ENCODE measurements around the gene PRR7.

PRR7 gene

GRCh38 chr5:177500685-177501522 is 54.3 kb downstream of the PRR7 start:
- no peak for TF ChIP-seq Cebpa-rat (IDR thresholded peaks at IDR 0.05)

GRCh38 chr5:177501874-177502678 is 55.5 kb downstream of the PRR7 start:
- H3K27me3 ChIP-seq = peaks cover 0 to 27% (median 0%) of the 10 kb centered on the region in 11 experiments; a peak in 5 of 22 replicates
- no peaks in the 10 kb centered on the region for H3K9me3 ChIP-seq (replicated peaks in 1 of 11)
- no peak for TF ChIP-seq Cebpa-rat (IDR thresholded peaks at IDR 0.05)
- H3K27ac ChIP-seq = peak overlapping the region in 7 of 11 experiments; percentile 26 to 68 (median 45); a peak in 14 of 22 replicates
- H3K9ac ChIP-seq = peak overlapping the region in 9 of 11 experiments; percentile 22 to 65 (median 43); a peak in 15 of 22 replicates
- peaks cover 77 to 95% (median 94%) of the 10 kb centered on the region in 10 experiments for H3K4me1 ChIP-seq
- no peak overlapping the region for H3K4me3 ChIP-seq
- peak overlapping the region; percentile 94 to 100 (median 99) for H3K4me2 ChIP-seq
- peaks cover 42 to 47% (median 44%) of the 10 kb centered on the region in 11 experiments for H3K36me3 ChIP-seq
- H4K20me1 ChIP-seq = peaks cover 56 to 76% (median 68%) of the 10 kb centered on the region in 11 experiments

More at GRCh38 chr5:177500685-177501522, 54.3 kb downstream of the PRR7 start:
- Histone ChIP-seq H3K9ac (peak overlapping the region in 5 of 11 experiments; percentile 43 to 65 (median 55); a peak in 9 of 22 replicates), H3K4me2 (peak overlapping the region; percentile 94 to 100 (median 99)), H3K4me1 (peaks cover 72 to 91% (median 89%) of the 10 kb centered on the region in 10 experiments), H3K4me3 (no peak overlapping the region), H3K27me3 (peaks cover 0 to 27% (median 0%) of the 10 kb centered on the region in 11 experiments; a peak in 5 of 22 replicates), H3K27ac (peak overlapping the region in 4 of 11 experiments; percentile 45 to 68 (median 60); a peak in 5 of 22 replicates), H3K9me3 (replicated peaks in 1 of 11) (no peaks in the 10 kb centered on the region), H3K36me3 (peaks cover 31 to 36% (median 32%) of the 10 kb centered on the region in 11 experiments), H4K20me1 (peaks cover 56 to 71% (median 64%) of the 10 kb centered on the region in 11 experiments)

GRCh38 chr5:177502886-177503285 is 56.3 kb downstream of the PRR7 start:
- H3K9me3 ChIP-seq (replicated peaks in 1 of 11) = no peaks in the 10 kb centered on the region
- H3K27ac ChIP-seq = peak overlapping the region in 7 of 11 experiments; percentile 26 to 68 (median 45); a peak in 13 of 22 replicates
- no peak for TF ChIP-seq Cebpa-rat (IDR thresholded peaks at IDR 0.05)
- peak overlapping the region; percentile 94 to 100 (median 99) for H3K4me2 ChIP-seq
- no peak overlapping the region; a peak in 1 of 20 replicates for H3K4me3 ChIP-seq
- H4K20me1 ChIP-seq = peaks cover 58 to 84% (median 67%) of the 10 kb centered on the region in 11 experiments
- peaks cover 49 to 55% (median 51%) of the 10 kb centered on the region in 11 experiments for H3K36me3 ChIP-seq
- H3K4me1 ChIP-seq = peaks cover 81 to 99% (median 98%) of the 10 kb centered on the region in 10 experiments
- peaks cover 0 to 27% (median 0%) of the 10 kb centered on the region in 11 experiments; a peak in 5 of 22 replicates for H3K27me3 ChIP-seq
- peak overlapping the region in 10 of 11 experiments; percentile 22 to 65 (median 42); a peak in 16 of 22 replicates for H3K9ac ChIP-seq

GRCh38 chr5:177503351-177504085 is 56.9 kb downstream of the PRR7 start:
- Histone ChIP-seq H3K4me2 (peak overlapping the region; percentile 94 to 100 (median 99)), H3K27me3 (peaks cover 0 to 22% (median 0%) of the 10 kb centered on the region in 11 experiments; a peak in 5 of 22 replicates), H3K27ac (peak overlapping the region in 5 of 11 experiments; percentile 44 to 68 (median 59); a peak in 8 of 22 replicates), H3K9ac (peak overlapping the region in 9 of 11 experiments; percentile 8 to 65 (median 43); a peak in 13 of 22 replicates), H3K9me3 (replicated peaks in 1 of 11) (no peaks in the 10 kb centered on the region), H3K4me3 (peak overlapping the region in 2 of 10 experiments; percentile 5 to 24; a peak in 2 of 20 replicates), H3K4me1 (peaks cover 74 to 97% (median 91%) of the 10 kb centered on the region in 10 experiments), H3K36me3 (peaks cover 49 to 61% (median 56%) of the 10 kb centered on the region in 11 experiments), H4K20me1 (peaks cover 58 to 91% (median 67%) of the 10 kb centered on the region in 11 experiments)
- no peak for TF ChIP-seq Cebpa-rat (IDR thresholded peaks at IDR 0.05)

GRCh38 chr5:177504086-177505056 is 57.8 kb downstream of the PRR7 start:
- peak overlapping the region in 1 of 10 experiments; percentile 24; a peak in 1 of 20 replicates for H3K4me3 ChIP-seq
- H3K27me3 ChIP-seq = peaks cover 0 to 13% (median 0%) of the 10 kb centered on the region in 11 experiments; a peak in 2 of 22 replicates
- H3K9ac ChIP-seq = peak overlapping the region in 10 of 11 experiments; percentile 12 to 66 (median 44); a peak in 17 of 22 replicates
- H3K4me2 ChIP-seq = peak overlapping the region; percentile 94 to 100 (median 99)
- H3K9me3 ChIP-seq (replicated peaks in 1 of 11) = no peaks in the 10 kb centered on the region
- H4K20me1 ChIP-seq = peaks cover 58 to 93% (median 67%) of the 10 kb centered on the region in 11 experiments
- no peak for TF ChIP-seq Cebpa-rat (IDR thresholded peaks at IDR 0.05)
- peaks cover 71 to 89% (median 83%) of the 10 kb centered on the region in 10 experiments for H3K4me1 ChIP-seq
- peak overlapping the region in 5 of 11 experiments; percentile 18 to 61 (median 49); a peak in 9 of 22 replicates for H3K27ac ChIP-seq
- H3K36me3 ChIP-seq = peaks cover 49 to 62% (median 56%) of the 10 kb centered on the region in 11 experiments

GRCh38 chr5:177505075-177505474 is 58.5 kb downstream of the PRR7 start:
- TF ChIP-seq Cebpa-rat (IDR thresholded peaks at IDR 0.05) = no peak
- Histone ChIP-seq H3K9me3 (replicated peaks in 1 of 11) (no peaks in the 10 kb centered on the region), H3K36me3 (peaks cover 49 to 64% (median 56%) of the 10 kb centered on the region in 11 experiments), H4K20me1 (peaks cover 58 to 87% (median 65%) of the 10 kb centered on the region in 11 experiments), H3K4me1 (peaks cover 74 to 86% (median 79%) of the 10 kb centered on the region in 10 experiments), H3K9ac (peak overlapping the region in 9 of 11 experiments; percentile 21 to 66 (median 45); a peak in 18 of 22 replicates), H3K4me3 (no peak overlapping the region; a peak in 1 of 20 replicates), H3K27ac (peak overlapping the region in 5 of 11 experiments; percentile 18 to 61 (median 49); a peak in 8 of 22 replicates), H3K27me3 (peaks cover 0 to 6% (median 0%) of the 10 kb centered on the region in 11 experiments; a peak in 1 of 22 replicates), H3K4me2 (peak overlapping the region; percentile 94 to 100 (median 99))
